H9 (cell line): ENCODE data around the gene PPP1R27. TPM values are rescaled to one million over a fixed set of nuclear protein-coding genes. Genes with fewer than 3 reads are reported as not detected.
A peak's percentile ranks its signal among the peaks of the same experiment; 100 is the strongest.

Experiments
- DNase-seq: peaks from one replicate; pipeline ENCODE4 v3.0.0-alpha.2; 2017
- H2AFZ ChIP-seq: one replicate; pipeline ENCODE4 v1.6.1; 2013; ENCODE audit warnings: mild to moderate bottlenecking, low read length, control low read depth, moderate library complexity
- H2AK5ac ChIP-seq: 2 replicates; pipeline ENCODE4 v1.6.1; 2013; ENCODE audit warnings: low read length, control low read depth, mixed read lengths; ENCODE audit not compliant: insufficient read length
- H2BK120ac ChIP-seq: one replicate; pipeline ENCODE4 v1.6.1; 2013; ENCODE audit warnings: low read depth, mild to moderate bottlenecking, low read length, control low read depth, inconsistent platforms; ENCODE audit not compliant: poor library complexity, severe bottlenecking
- H2BK12ac ChIP-seq: 2 replicates; pipeline ENCODE4 v1.6.1; 2013; ENCODE audit warnings: low read length, control low read depth, mixed read lengths, low read depth; ENCODE audit not compliant: insufficient read length
- H2BK15ac ChIP-seq: 2 replicates; pipeline ENCODE4 v1.6.1; 2013; ENCODE audit warnings: low read depth, low read length, control low read depth
- H2BK20ac ChIP-seq: one replicate; pipeline ENCODE4 v1.6.1; 2013; ENCODE audit warnings: low read depth, mild to moderate bottlenecking, low read length, control low read depth, inconsistent platforms; ENCODE audit not compliant: poor library complexity, severe bottlenecking
- H2BK5ac ChIP-seq: 2 replicates; pipeline ENCODE4 v1.6.1; 2013; ENCODE audit warnings: low read length, control low read depth, mixed read lengths; ENCODE audit not compliant: insufficient read length
- H3K14ac ChIP-seq: 2 replicates; pipeline ENCODE4 v1.6.1; 2013; ENCODE audit warnings: low read length, control low read depth; ENCODE audit not compliant: insufficient read depth
- H3K18ac ChIP-seq: 2 replicates; pipeline ENCODE4 v1.6.1; 2013; ENCODE audit warnings: low read depth, mild to moderate bottlenecking, mixed read lengths, low read length, control low read depth; ENCODE audit not compliant: insufficient read length
- H3K23ac ChIP-seq: 2 replicates; pipeline ENCODE4 v1.6.1; 2013; ENCODE audit warnings: low read length, control low read depth, mixed read lengths, low read depth; ENCODE audit not compliant: insufficient read length
- H3K23me2 ChIP-seq: 2 replicates; pipeline ENCODE4 v1.6.1; 2013; ENCODE audit warnings: low read depth, mild to moderate bottlenecking, mixed read lengths, low read length, control low read depth; ENCODE audit not compliant: insufficient read length, poor library complexity, severe bottlenecking
- H3K27ac ChIP-seq: 2 replicates; pipeline ENCODE4 v1.5.1; 2013; ENCODE audit warnings: low read length, control low read depth, mixed read lengths, low read depth; ENCODE audit not compliant: insufficient read length
- H3K27me3 ChIP-seq: 2 replicates; pipeline ENCODE4 v1.6.1; 2013; ENCODE audit warnings: low read length, control low read depth, inconsistent platforms; ENCODE audit not compliant: insufficient read depth
- H3K4ac ChIP-seq: 2 replicates; pipeline ENCODE4 v1.6.1; 2013; ENCODE audit warnings: low read depth, mild to moderate bottlenecking, control low read depth, inconsistent platforms, low read length, moderate library complexity
- H3K4me1 ChIP-seq: 2 replicates; pipeline ENCODE4 v1.6.1; 2013; ENCODE audit warnings: low read length, control low read depth, inconsistent platforms; ENCODE audit not compliant: insufficient read depth
- H3K4me2 ChIP-seq: 2 replicates; pipeline ENCODE4 v1.6.1; 2013; ENCODE audit warnings: low read length, control low read depth, mixed read lengths; ENCODE audit not compliant: insufficient read length, insufficient read depth
- H3K56ac ChIP-seq: 2 replicates; pipeline ENCODE4 v1.6.1; 2013; ENCODE audit warnings: low read depth, mild to moderate bottlenecking, mixed read lengths, low read length, control low read depth; ENCODE audit not compliant: insufficient read length
- H3K79me1 ChIP-seq: 2 replicates; pipeline ENCODE4 v1.6.1; 2013; ENCODE audit warnings: low read depth, mild to moderate bottlenecking, moderate library complexity, low read length, control low read depth, inconsistent platforms; ENCODE audit not compliant: insufficient read depth, poor library complexity, severe bottlenecking
- H3K79me2 ChIP-seq: 2 replicates; pipeline ENCODE4 v1.6.1; 2013; ENCODE audit warnings: low read length, control low read depth, inconsistent platforms; ENCODE audit not compliant: insufficient read depth
- H3K9ac ChIP-seq: 2 replicates; pipeline ENCODE4 v1.6.1; 2013; ENCODE audit warnings: low read length, control low read depth, mixed read lengths; ENCODE audit not compliant: insufficient read length; ENCODE audit errors: extremely low read depth
- H3K9me3 ChIP-seq: one replicate; pipeline ENCODE4 v1.6.1; 2013; ENCODE audit warnings: low read depth, low read length, inconsistent platforms; ENCODE audit not compliant: control insufficient read depth
- H3T11ph ChIP-seq: one replicate; pipeline ENCODE4 v1.6.1; 2013; ENCODE audit warnings: mild to moderate bottlenecking, low read length, control low read depth, inconsistent platforms
- H4K20me1 ChIP-seq: one replicate; pipeline ENCODE4 v1.6.1; 2013; ENCODE audit not compliant: control insufficient read depth, insufficient read length, insufficient read depth
- H4K5ac ChIP-seq: 2 replicates; pipeline ENCODE4 v1.6.1; 2013; ENCODE audit warnings: low read depth, mild to moderate bottlenecking, mixed read lengths, low read length, control low read depth; ENCODE audit not compliant: insufficient read length
- H4K8ac ChIP-seq: replicated peaks from 2 replicates; pipeline ENCODE4 v1.6.1; 2013; ENCODE audit warnings: low read length, control low read depth, mixed read lengths, low read depth; ENCODE audit not compliant: insufficient read length
- H4K91ac ChIP-seq: 2 replicates; pipeline ENCODE4 v1.6.1; 2013; ENCODE audit warnings: low read depth, mild to moderate bottlenecking, moderate library complexity, mixed read lengths, low read length, control low read depth; ENCODE audit not compliant: insufficient read length
- H3K27ac Mint-ChIP-seq, 3 experiments: 2 replicates in 2 of 3; 3 replicates in 1 of 3; pipeline ENCODE4 v1.8.0; 2020 to 2021; ENCODE audit warnings: mixed read lengths in 3 of 3, mild to moderate bottlenecking in 1 of 3, moderate library complexity in 1 of 3
- H3K27me3 Mint-ChIP-seq: 2 replicates; pipeline ENCODE4 v1.8.0; 2021; ENCODE audit warnings: low read depth, mild to moderate bottlenecking, moderate library complexity, mixed read lengths
- H3K36me3 Mint-ChIP-seq, 3 experiments: 2 replicates in 2 of 3; 3 replicates in 1 of 3; pipeline ENCODE4 v1.8.0; 2020 to 2021; ENCODE audit warnings: low read depth in 3 of 3, mixed read lengths in 3 of 3; ENCODE audit not compliant: insufficient read depth in 1 of 3
- H3K4me1 Mint-ChIP-seq, 2 experiments: 2 replicates each; pipeline ENCODE4 v1.8.0; 2020; ENCODE audit warnings: mixed read lengths in 2 of 2
- H3K4me3 Mint-ChIP-seq, 2 experiments: 2 replicates in 1 of 2; 3 replicates in 1 of 2; pipeline ENCODE4 v1.8.0; 2020 to 2021; ENCODE audit warnings: mild to moderate bottlenecking in 2 of 2, mixed read lengths in 2 of 2, moderate library complexity in 1 of 2
- H3K9me3 Mint-ChIP-seq, 2 experiments: 2 replicates in 1 of 2; 3 replicates in 1 of 2; pipeline ENCODE4 v1.8.0; 2020; ENCODE audit warnings: mild to moderate bottlenecking in 2 of 2, mixed read lengths in 2 of 2, moderate library complexity in 1 of 2
- CTCF ChIP-seq: fragments of 200-600 bp; sonication (generic); conservative IDR thresholded peaks from 3 replicates; pipeline ENCODE4 v1.8.0; 2021; ENCODE audit warnings: antibody characterized with exemption, mild to moderate bottlenecking
- WGBS: extraction: QIAGEN DNeasy Blood & Tissue Kit; methylation state at CpG from one replicate; pipeline ENCODE4 v1.1.7; 2013; ENCODE audit warnings: missing lambda C conversion rate, low lambda C conversion rate, mixed read lengths; ENCODE audit not compliant: insufficient read length; ENCODE audit errors: extremely low coverage; 5-methylcytosine and 5-hydroxymethylcytosine counted together
- total RNA-seq: library from RNA; stranded (reverse); gene quantifications from 2 replicates; pipeline ENCODE4 v1.2.1, GENCODE V29; 2021

The PPP1R27 gene
- total RNA-seq, 1 experiment from 2014 or later, result 0.22 TPM

- Histone ChIP-seq H3K9ac (no peak overlapping the region), H3K23ac (no peak overlapping the region), H3K27me3 (no peaks in the 10 kb centered on the region), H3K79me1 (peaks cover 2% of the 10 kb centered on the region), H3K4me1 (no peaks in the 10 kb centered on the region), H2BK5ac (no peak overlapping the region), H2BK20ac (no peak overlapping the region), H3K18ac (no peak overlapping the region), H3K23me2 (peaks cover 9% of the 10 kb centered on the region), H2AK5ac (no peak overlapping the region), H4K5ac (no peak overlapping the region), H3K56ac (no peak overlapping the region), H4K91ac (no peak overlapping the region), H3K4me2 (no peak overlapping the region), H3K4ac (no peak overlapping the region), H2AFZ (no peak overlapping the region), H3K14ac (no peak overlapping the region), H2BK120ac (no peak overlapping the region), H3K79me2 (no peaks in the 10 kb centered on the region; the same call in 1 of the 2 replicates), H4K20me1 (no peaks in the 10 kb centered on the region), H2BK15ac (no peak overlapping the region), H3T11ph (no peak overlapping the region), H2BK12ac (no peak overlapping the region), H4K8ac (no peak overlapping the region), H3K27ac (no peak overlapping the region), H3K9me3 (no peaks in the 10 kb centered on the region)
- TF ChIP-seq CTCF, result no peak
- H3K27me3 Mint-ChIP-seq, result peaks cover 2% of the 10 kb centered on the region
- H3K4me1 Mint-ChIP-seq, result peaks cover 21 to 39% of the 10 kb centered on the region in 2 experiments
- no peak for DNase-seq
- H3K27ac Mint-ChIP-seq, result no peak overlapping the region
- H3K4me3 Mint-ChIP-seq, result peak overlapping the region in 1 of 2 experiments; percentile 26; a peak in 1 of 5 replicates
- H3K36me3 Mint-ChIP-seq, result peaks cover 13 to 33% (median 32%) of the 10 kb centered on the region in 3 experiments; a peak in 6 of 7 replicates
- no CpG with 5 or more reads among the region's 8 CpGs for WGBS
- H3K9me3 Mint-ChIP-seq, result peaks cover 0 to 3% of the 10 kb centered on the region in 2 experiments; a peak in 1 of 5 replicates
These were observed 30.5 kb upstream of the PPP1R27 start for GRCh38 chr17:81865358-81865732.
